HUES64 (cell line): Measurements from ENCODE around the gene CCNJ. TPM values are rescaled to one million over a fixed set of nuclear protein-coding genes. Genes with fewer than 3 reads are reported as not detected.
A peak's percentile ranks its signal among the peaks of the same experiment; 100 is the strongest.
"Not testable (repeated sequence)": the region's sequence is repeated elsewhere in the genome, so short reads cannot be mapped to it uniquely, and the experiment has no call there.

Experiments
- H3K27ac ChIP-seq: 2 replicates; pipeline ENCODE4 v1.7.0; 2013; ENCODE audit warnings: low read depth, low read length, inconsistent platforms
- H3K27me3 ChIP-seq: 2 replicates; pipeline ENCODE4 v1.6.1; 2013; ENCODE audit warnings: mild to moderate bottlenecking, low read length; ENCODE audit not compliant: insufficient read depth
- H3K36me3 ChIP-seq: 2 replicates; pipeline ENCODE4 v1.6.1; 2013; ENCODE audit warnings: mild to moderate bottlenecking, low read length; ENCODE audit not compliant: insufficient read depth
- H3K4me1 ChIP-seq: 2 replicates; pipeline ENCODE4 v1.6.1; 2013; ENCODE audit warnings: mild to moderate bottlenecking, low read length, moderate library complexity; ENCODE audit not compliant: insufficient read depth
- H3K4me3 ChIP-seq: 2 replicates; pipeline ENCODE4 v1.5.1; 2013; ENCODE audit warnings: mild to moderate bottlenecking, low read length, moderate library complexity
- H3K9ac ChIP-seq: 2 replicates; pipeline ENCODE4 v1.6.1; 2013; ENCODE audit warnings: mild to moderate bottlenecking, low read depth, low read length
- H3K9me3 ChIP-seq: 2 replicates; pipeline ENCODE4 v1.6.1; 2013; ENCODE audit warnings: low read depth, low read length; ENCODE audit not compliant: insufficient read depth
- WGBS: fragments of 150-250, 120-280 bp; methylation state at CpG from one replicate; pipeline ENCODE4 v1.1.7; 2013; ENCODE audit warnings: missing lambda C conversion rate; 5-methylcytosine and 5-hydroxymethylcytosine counted together
- polyA plus RNA-seq, 2 experiments: library from polyadenylated mRNA; stranded (reverse); fragments of 50-300 nt; gene quantifications; one replicate each; pipeline ENCODE4 v1.2.3, GENCODE V29; 2013

The CCNJ gene, protein sequence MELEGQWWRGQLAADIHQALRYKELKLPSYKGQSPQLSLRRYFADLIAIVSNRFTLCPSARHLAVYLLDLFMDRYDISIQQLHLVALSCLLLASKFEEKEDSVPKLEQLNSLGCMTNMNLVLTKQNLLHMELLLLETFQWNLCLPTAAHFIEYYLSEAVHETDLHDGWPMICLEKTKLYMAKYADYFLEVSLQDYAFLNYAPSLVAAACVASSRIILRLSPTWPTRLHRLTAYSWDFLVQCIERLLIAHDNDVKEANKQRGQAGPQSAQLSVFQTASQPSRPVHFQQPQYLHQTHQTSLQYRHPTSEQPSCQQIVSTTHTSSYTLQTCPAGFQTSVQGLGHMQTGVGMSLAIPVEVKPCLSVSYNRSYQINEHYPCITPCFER
- polyA plus RNA-seq (2013, experiment 1 of 2) = 32.5 TPM
- 36.7 TPM for polyA plus RNA-seq (2013, experiment 2 of 2)

GRCh38 chr10:96043033-96043892 is at the start of gene CCNJ:
CCNJ (plus strand) TSS chr10:96043583; CDS start chr10:96044394, 811 bp downstream.
- Histone ChIP-seq H3K27ac (peak within 1 kb of the TSS; percentile 91), H3K27me3 (peaks cover 12% of the 10 kb centered on the region), H3K4me1 (peaks cover 9% of the 10 kb centered on the region; the same call in 1 of the 2 replicates), H3K9ac (peak within 1 kb of the TSS; percentile 99), H3K9me3 (0 out of 2 replicates have a peak, but pooled peaks cover 2% of the 10 kb centered on the region), H3K36me3 (peaks cover 26% of the 10 kb centered on the region), H3K4me3 (peak within 1 kb of the TSS; percentile 96)
- WGBS = 3% methylated on average over 92 of the region's 92 CpGs

- not testable (repeated sequence) for H3K4me3 ChIP-seq, H3K4me1 ChIP-seq, H3K27ac ChIP-seq, H3K9ac ChIP-seq, H3K9me3 ChIP-seq, H3K27me3 ChIP-seq, H3K36me3 ChIP-seq
- 96% methylated on average over 9 of the region's 11 CpGs for WGBS
Observed at GRCh38 chr10:95994376-95994775, 49.0 kb upstream of the CCNJ start.

- WGBS = 100% methylated on average over 1 of the region's 1 CpG
- Histone ChIP-seq H3K4me3 (no peak overlapping the region), H3K9me3 (no peaks in the 10 kb centered on the region), H3K4me1 (no peaks in the 10 kb centered on the region), H3K9ac (no peak overlapping the region), H3K36me3 (no peaks in the 10 kb centered on the region), H3K27ac (no peak overlapping the region), H3K27me3 (no peaks in the 10 kb centered on the region)
Observed at GRCh38 chr10:95998255-95998784, 45.1 kb upstream of the CCNJ start.

- Histone ChIP-seq H3K36me3 (no peaks in the 10 kb centered on the region), H3K9ac (no peak overlapping the region), H3K9me3 (no peaks in the 10 kb centered on the region), H3K4me3 (no peak overlapping the region), H3K4me1 (no peaks in the 10 kb centered on the region), H3K27me3 (no peaks in the 10 kb centered on the region), H3K27ac (no peak overlapping the region)
- WGBS = 96% methylated on average over 2 of the region's 2 CpGs
Observed at GRCh38 chr10:96013956-96014355, 29.4 kb upstream of the CCNJ start.

DNA sequence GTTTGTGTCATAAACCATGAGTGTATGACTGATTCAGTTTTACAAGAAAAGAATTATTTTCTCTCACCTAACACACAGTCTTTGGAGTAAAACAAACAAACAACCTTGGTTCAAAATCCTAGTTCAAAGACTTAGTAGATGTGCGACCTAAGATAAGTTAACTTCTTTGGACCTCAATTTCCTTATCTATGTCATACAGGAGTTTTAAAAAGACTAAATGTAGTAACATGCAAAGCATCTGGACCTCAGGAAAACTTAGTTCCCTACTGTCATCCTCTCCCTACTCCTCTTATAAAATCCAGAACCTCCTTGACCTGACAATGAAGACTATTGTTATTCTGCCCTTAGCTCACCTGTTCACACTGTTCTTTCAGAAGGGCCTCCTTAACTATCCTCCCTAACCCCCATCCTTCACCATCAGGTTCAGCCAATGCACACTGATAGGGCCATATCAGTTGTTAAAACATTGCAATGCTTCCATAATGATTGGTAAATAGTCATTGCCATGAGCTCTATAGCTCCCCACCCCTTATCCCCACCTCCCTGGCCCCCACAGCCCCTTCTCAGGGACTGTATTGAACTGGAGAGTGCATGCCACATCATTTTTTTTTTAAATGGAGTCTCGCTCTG is 28.8 kb upstream of the CCNJ start:
- H3K27me3 ChIP-seq = no peaks in the 10 kb centered on the region
- no peak overlapping the region for H3K27ac ChIP-seq
- no peak overlapping the region for H3K9ac ChIP-seq
- no peaks in the 10 kb centered on the region for H3K36me3 ChIP-seq
- H3K4me1 ChIP-seq = no peaks in the 10 kb centered on the region
- no peaks in the 10 kb centered on the region for H3K9me3 ChIP-seq
- 93% methylated on average over 2 of the region's 2 CpGs for WGBS
- no peak overlapping the region for H3K4me3 ChIP-seq

DNA sequence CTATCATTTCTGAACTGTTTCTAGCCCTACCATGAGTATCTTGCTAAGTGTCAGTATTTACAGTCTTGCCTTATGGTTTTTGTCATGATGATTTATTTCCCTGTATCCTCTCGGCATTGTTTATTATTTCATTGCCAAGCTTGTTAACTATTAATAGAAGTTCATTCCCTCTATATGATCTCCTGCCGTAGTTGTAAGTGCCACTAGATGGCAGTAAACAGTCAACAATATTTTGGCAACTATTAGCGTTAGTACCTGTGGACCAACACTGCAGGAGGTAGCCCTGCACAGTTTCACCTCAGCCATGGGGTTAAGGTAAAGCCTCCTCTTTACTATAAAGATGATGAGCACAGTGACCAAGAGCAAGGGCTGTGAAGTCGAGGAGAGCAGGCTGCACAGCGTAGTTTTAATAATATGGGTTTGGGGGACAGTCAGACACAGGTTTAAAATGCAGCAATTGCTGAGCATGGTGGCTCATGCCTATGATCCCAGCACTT is 26.1 kb upstream of the CCNJ start:
- no peaks in the 10 kb centered on the region for H3K4me1 ChIP-seq
- H3K27me3 ChIP-seq = no peaks in the 10 kb centered on the region
- H3K9ac ChIP-seq = no peak overlapping the region
- H3K9me3 ChIP-seq = no peaks in the 10 kb centered on the region
- no peak overlapping the region for H3K27ac ChIP-seq
- H3K4me3 ChIP-seq = no peak overlapping the region
- 30% methylated on average over 4 of the region's 5 CpGs for WGBS
- no peaks in the 10 kb centered on the region for H3K36me3 ChIP-seq

DNA sequence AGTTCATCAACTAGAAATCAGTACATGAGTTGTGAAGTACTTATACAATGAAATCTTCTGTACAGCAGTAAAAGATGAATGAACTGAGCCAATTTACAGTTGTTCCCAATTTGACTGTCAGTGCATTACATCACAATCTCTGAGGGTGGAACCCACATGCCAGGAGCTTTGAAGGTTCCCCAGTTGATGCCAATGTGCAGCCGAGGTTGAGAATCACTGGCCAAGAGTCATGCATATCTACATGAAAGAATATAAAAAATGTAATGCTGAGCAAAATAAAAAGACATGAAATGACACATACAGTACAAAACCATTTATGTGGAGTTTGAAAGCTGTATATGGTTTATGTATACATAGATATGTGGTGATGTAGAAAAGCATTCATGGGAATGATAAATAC is 22.1 kb upstream of the CCNJ start:
- Histone ChIP-seq H3K4me1 (no peaks in the 10 kb centered on the region), H3K9ac (no peak overlapping the region), H3K27me3 (no peaks in the 10 kb centered on the region), H3K4me3 (no peak overlapping the region), H3K27ac (no peak overlapping the region), H3K36me3 (no peaks in the 10 kb centered on the region), H3K9me3 (no peaks in the 10 kb centered on the region)
- 82% methylated on average over 1 of the region's 1 CpG for WGBS

GRCh38 chr10:96022739-96023138 is 20.6 kb upstream of the CCNJ start:
- no peaks in the 10 kb centered on the region for H3K27me3 ChIP-seq
- no peak overlapping the region for H3K9ac ChIP-seq
- no peak overlapping the region for H3K27ac ChIP-seq
- no peaks in the 10 kb centered on the region for H3K9me3 ChIP-seq
- no peaks in the 10 kb centered on the region for H3K4me1 ChIP-seq
- H3K4me3 ChIP-seq = no peak overlapping the region
- 92% methylated on average over 2 of the region's 2 CpGs for WGBS
- H3K36me3 ChIP-seq = no peaks in the 10 kb centered on the region

DNA sequence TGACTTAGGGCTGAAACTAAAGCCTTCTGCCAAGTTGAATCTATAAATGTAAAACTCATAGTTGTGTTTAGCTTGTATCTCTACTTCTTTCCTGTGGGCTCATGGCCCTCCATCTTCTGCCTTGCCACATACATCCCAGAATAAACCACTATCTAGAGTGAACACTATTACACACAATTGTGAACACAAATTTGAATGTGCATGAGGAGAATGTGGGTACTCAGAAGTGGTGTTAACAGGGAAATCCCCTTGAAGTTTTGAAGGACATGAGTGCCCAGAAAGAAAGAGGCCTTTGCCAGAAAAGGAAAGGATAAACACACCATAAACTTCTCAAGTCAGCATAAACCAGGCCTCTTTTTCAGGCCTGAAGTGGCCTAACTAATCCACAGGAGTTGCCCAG is 20.2 kb upstream of the CCNJ start:
- no peaks in the 10 kb centered on the region for H3K36me3 ChIP-seq
- H3K4me3 ChIP-seq = no peak overlapping the region
- H3K9ac ChIP-seq = no peak overlapping the region
- H3K27ac ChIP-seq = no peak overlapping the region
- no peaks in the 10 kb centered on the region for H3K27me3 ChIP-seq
- H3K4me1 ChIP-seq = no peaks in the 10 kb centered on the region
- no peaks in the 10 kb centered on the region for H3K9me3 ChIP-seq

- Histone ChIP-seq H3K9ac (no peak overlapping the region), H3K27me3 (no peaks in the 10 kb centered on the region), H3K27ac (no peak overlapping the region), H3K36me3 (no peaks in the 10 kb centered on the region), H3K4me1 (no peaks in the 10 kb centered on the region), H3K9me3 (no peaks in the 10 kb centered on the region), H3K4me3 (no peak overlapping the region)
- WGBS = 77% methylated on average over 3 of the region's 3 CpGs
Observed at GRCh38 chr10:96025566-96025965, 17.8 kb upstream of the CCNJ start.

DNA sequence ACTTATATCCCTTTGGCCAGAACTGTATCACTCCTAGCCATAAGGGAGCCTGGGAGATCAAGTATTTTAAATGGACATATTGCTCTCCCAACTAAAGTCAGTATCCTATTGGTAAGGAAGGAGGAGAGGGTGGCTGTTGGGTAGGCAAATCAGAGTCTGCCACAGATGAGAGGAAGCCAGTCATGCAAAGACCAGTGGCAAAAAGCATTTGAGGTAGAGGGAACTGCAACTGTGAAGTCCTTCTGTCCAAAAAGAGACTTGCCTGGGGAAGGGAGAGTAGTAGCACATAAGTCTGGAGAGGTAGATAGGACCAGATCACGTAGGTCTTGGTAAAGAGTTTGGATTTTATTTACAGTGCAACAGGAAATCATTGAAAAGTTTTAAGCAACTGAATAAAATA is 8.8 kb upstream of the CCNJ start:
- Histone ChIP-seq H3K4me1 (no peaks in the 10 kb centered on the region), H3K4me3 (no peak overlapping the region), H3K27me3 (no peaks in the 10 kb centered on the region), H3K36me3 (no peaks in the 10 kb centered on the region), H3K9me3 (no peaks in the 10 kb centered on the region), H3K27ac (no peak overlapping the region), H3K9ac (no peak overlapping the region)
- 93% methylated on average over 1 of the region's 1 CpG for WGBS
